PC-3 (cell line): ENCODE results near the gene WDR81.

ENCODE experiments used
- CTCF ChIP-seq: fragments of 300-600 bp; sonication (generic); conservative IDR thresholded peaks from 2 replicates; pipeline ENCODE4 v1.5.1; 2017; ENCODE audit warnings: antibody characterized with exemption, low read depth, mild to moderate bottlenecking, low read length
- EZH2 ChIP-seq: fragments of 300-600 bp; sonication (generic); IDR thresholded peaks from one replicate; pipeline ENCODE4 v1.6.1; 2017; ENCODE audit warnings: antibody characterized with exemption, mild to moderate bottlenecking, low read length; ENCODE audit not compliant: unreplicated experiment

- TF ChIP-seq CTCF = no peak
- TF ChIP-seq EZH2 = no peak
Measured at GRCh38 chr17:1776857-1777256, 52.4 kb downstream of the WDR81 start.
